GM23338 (cell line): ENCODE measurements around the gene EGR2.

ENCODE experiments used
- CREB1 ChIP-seq: fragments of 250-450 bp; sonication (Bioruptor Pico); IDR thresholded peaks from 2 replicates; pipeline ENCODE4 v1.5.0; 2020; ENCODE audit warnings: low read depth, mild to moderate bottlenecking, moderate library complexity
- EZH2 ChIP-seq: fragments of 200-600 bp; sonication (generic); IDR thresholded peaks from one replicate; pipeline ENCODE4 v1.8.0; 2017; ENCODE audit warnings: antibody characterized with exemption, mild to moderate bottlenecking, low read depth; ENCODE audit not compliant: unreplicated experiment
- EZH2phosphoT487 ChIP-seq: fragments of 200-600 bp; sonication (generic); IDR thresholded peaks from one replicate; pipeline ENCODE4 v1.8.1; 2018; ENCODE audit warnings: antibody characterized with exemption; ENCODE audit not compliant: unreplicated experiment
- JUNB ChIP-seq: IDR thresholded peaks from one replicate; pipeline ENCODE4 v1.6.1; 2016; ENCODE audit warnings: antibody characterized with exemption; ENCODE audit not compliant: unreplicated experiment
- NANOG ChIP-seq: IDR thresholded peaks from 2 replicates; pipeline ENCODE4 v1.6.1; 2016; ENCODE audit warnings: antibody characterized with exemption, borderline replicate concordance
- POLR2AphosphoS5 ChIP-seq: IDR thresholded peaks from 2 replicates; pipeline ENCODE4 v1.6.1; 2016; ENCODE audit warnings: antibody characterized with exemption, low read depth
- STAT1 ChIP-seq: IDR thresholded peaks from one replicate; pipeline ENCODE4 v1.6.1; 2016; ENCODE audit warnings: antibody characterized with exemption; ENCODE audit not compliant: unreplicated experiment
- ZNF114 ChIP-seq: fragments of 250-450 bp; sonication (Bioruptor Pico); IDR thresholded peaks from 2 replicates; pipeline ENCODE4 v1.5.0; 2020; ENCODE audit warnings: mild to moderate bottlenecking, moderate library complexity
- ZNF331 ChIP-seq: fragments of 250-450 bp; sonication (Bioruptor Pico); IDR thresholded peaks from 2 replicates; pipeline ENCODE4 v1.5.0; 2020; ENCODE audit warnings: low read depth, mild to moderate bottlenecking, moderate library complexity
- TF ChIP-seq, protein P1 (sequence below), 2 experiments: fragments of 200-600 bp in 1 of 2; sonication (generic) in 1 of 2; conservative IDR thresholded peaks; 2 replicates each; pipeline versions ENCODE4 v1.5.1 to v1.6.1; 2016 to 2017; ENCODE audit warnings: antibody characterized with exemption in 2 of 2, low read depth in 2 of 2, mild to moderate bottlenecking in 2 of 2, moderate library complexity in 1 of 2
- TF ChIP-seq, protein P2 (sequence below): IDR thresholded peaks from one replicate; pipeline ENCODE4 v1.6.1; 2018; ENCODE audit warnings: antibody characterized with exemption; ENCODE audit not compliant: unreplicated experiment
- TF ChIP-seq, protein P3 (sequence below): IDR thresholded peaks from 2 replicates; pipeline ENCODE4 v1.6.1; 2016; ENCODE audit warnings: antibody characterized with exemption
- TF ChIP-seq, protein P4 (sequence below): fragments of 250-450 bp; sonication (Bioruptor Pico); IDR thresholded peaks from 2 replicates; pipeline ENCODE4 v1.5.0; 2020; ENCODE audit warnings: mild to moderate bottlenecking, moderate library complexity

DNA sequence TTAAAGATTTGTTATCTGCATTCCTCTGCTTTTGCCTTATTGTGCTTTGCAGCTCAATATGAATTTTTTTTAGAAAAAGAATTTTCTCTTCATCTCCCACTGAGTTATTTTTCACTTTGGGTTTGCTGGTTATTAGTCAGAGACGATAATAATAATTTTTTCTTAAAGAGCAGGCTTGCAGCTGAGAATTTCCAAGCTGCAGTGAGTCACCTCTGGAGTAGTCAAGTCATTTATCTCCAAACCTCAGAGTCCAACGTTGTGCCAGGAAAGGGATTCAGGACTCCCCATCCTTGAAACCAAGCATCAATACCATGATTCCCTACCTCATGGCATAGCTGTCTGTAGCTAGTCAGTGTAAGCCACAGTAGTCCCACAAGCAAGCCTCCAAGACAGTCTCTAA is 15.2 kb upstream of the EGR2 start:
- TF ChIP-seq JUNB: no peak
- TF ChIP-seq, protein P1, sequence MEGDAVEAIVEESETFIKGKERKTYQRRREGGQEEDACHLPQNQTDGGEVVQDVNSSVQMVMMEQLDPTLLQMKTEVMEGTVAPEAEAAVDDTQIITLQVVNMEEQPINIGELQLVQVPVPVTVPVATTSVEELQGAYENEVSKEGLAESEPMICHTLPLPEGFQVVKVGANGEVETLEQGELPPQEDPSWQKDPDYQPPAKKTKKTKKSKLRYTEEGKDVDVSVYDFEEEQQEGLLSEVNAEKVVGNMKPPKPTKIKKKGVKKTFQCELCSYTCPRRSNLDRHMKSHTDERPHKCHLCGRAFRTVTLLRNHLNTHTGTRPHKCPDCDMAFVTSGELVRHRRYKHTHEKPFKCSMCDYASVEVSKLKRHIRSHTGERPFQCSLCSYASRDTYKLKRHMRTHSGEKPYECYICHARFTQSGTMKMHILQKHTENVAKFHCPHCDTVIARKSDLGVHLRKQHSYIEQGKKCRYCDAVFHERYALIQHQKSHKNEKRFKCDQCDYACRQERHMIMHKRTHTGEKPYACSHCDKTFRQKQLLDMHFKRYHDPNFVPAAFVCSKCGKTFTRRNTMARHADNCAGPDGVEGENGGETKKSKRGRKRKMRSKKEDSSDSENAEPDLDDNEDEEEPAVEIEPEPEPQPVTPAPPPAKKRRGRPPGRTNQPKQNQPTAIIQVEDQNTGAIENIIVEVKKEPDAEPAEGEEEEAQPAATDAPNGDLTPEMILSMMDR (conservative IDR thresholded peaks at IDR 0.05; ENCODE audit: low read depth in 2 of 2): no peak
- TF ChIP-seq, protein P2, sequence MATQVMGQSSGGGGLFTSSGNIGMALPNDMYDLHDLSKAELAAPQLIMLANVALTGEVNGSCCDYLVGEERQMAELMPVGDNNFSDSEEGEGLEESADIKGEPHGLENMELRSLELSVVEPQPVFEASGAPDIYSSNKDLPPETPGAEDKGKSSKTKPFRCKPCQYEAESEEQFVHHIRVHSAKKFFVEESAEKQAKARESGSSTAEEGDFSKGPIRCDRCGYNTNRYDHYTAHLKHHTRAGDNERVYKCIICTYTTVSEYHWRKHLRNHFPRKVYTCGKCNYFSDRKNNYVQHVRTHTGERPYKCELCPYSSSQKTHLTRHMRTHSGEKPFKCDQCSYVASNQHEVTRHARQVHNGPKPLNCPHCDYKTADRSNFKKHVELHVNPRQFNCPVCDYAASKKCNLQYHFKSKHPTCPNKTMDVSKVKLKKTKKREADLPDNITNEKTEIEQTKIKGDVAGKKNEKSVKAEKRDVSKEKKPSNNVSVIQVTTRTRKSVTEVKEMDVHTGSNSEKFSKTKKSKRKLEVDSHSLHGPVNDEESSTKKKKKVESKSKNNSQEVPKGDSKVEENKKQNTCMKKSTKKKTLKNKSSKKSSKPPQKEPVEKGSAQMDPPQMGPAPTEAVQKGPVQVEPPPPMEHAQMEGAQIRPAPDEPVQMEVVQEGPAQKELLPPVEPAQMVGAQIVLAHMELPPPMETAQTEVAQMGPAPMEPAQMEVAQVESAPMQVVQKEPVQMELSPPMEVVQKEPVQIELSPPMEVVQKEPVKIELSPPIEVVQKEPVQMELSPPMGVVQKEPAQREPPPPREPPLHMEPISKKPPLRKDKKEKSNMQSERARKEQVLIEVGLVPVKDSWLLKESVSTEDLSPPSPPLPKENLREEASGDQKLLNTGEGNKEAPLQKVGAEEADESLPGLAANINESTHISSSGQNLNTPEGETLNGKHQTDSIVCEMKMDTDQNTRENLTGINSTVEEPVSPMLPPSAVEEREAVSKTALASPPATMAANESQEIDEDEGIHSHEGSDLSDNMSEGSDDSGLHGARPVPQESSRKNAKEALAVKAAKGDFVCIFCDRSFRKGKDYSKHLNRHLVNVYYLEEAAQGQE: no peak
- no peak for TF ChIP-seq NANOG
- TF ChIP-seq EZH2: no peak
- no peak for TF ChIP-seq POLR2AphosphoS5
- TF ChIP-seq CREB1 (CRISPR knock-in tag): no peak
- TF ChIP-seq, protein P3, sequence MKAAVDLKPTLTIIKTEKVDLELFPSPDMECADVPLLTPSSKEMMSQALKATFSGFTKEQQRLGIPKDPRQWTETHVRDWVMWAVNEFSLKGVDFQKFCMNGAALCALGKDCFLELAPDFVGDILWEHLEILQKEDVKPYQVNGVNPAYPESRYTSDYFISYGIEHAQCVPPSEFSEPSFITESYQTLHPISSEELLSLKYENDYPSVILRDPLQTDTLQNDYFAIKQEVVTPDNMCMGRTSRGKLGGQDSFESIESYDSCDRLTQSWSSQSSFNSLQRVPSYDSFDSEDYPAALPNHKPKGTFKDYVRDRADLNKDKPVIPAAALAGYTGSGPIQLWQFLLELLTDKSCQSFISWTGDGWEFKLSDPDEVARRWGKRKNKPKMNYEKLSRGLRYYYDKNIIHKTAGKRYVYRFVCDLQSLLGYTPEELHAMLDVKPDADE: no peak
- no peak for TF ChIP-seq ZNF114 (CRISPR knock-in tag)
- TF ChIP-seq EZH2phosphoT487: no peak
- no peak for TF ChIP-seq ZNF331 (CRISPR knock-in tag)
- no peak for TF ChIP-seq STAT1
- TF ChIP-seq, protein P4, sequence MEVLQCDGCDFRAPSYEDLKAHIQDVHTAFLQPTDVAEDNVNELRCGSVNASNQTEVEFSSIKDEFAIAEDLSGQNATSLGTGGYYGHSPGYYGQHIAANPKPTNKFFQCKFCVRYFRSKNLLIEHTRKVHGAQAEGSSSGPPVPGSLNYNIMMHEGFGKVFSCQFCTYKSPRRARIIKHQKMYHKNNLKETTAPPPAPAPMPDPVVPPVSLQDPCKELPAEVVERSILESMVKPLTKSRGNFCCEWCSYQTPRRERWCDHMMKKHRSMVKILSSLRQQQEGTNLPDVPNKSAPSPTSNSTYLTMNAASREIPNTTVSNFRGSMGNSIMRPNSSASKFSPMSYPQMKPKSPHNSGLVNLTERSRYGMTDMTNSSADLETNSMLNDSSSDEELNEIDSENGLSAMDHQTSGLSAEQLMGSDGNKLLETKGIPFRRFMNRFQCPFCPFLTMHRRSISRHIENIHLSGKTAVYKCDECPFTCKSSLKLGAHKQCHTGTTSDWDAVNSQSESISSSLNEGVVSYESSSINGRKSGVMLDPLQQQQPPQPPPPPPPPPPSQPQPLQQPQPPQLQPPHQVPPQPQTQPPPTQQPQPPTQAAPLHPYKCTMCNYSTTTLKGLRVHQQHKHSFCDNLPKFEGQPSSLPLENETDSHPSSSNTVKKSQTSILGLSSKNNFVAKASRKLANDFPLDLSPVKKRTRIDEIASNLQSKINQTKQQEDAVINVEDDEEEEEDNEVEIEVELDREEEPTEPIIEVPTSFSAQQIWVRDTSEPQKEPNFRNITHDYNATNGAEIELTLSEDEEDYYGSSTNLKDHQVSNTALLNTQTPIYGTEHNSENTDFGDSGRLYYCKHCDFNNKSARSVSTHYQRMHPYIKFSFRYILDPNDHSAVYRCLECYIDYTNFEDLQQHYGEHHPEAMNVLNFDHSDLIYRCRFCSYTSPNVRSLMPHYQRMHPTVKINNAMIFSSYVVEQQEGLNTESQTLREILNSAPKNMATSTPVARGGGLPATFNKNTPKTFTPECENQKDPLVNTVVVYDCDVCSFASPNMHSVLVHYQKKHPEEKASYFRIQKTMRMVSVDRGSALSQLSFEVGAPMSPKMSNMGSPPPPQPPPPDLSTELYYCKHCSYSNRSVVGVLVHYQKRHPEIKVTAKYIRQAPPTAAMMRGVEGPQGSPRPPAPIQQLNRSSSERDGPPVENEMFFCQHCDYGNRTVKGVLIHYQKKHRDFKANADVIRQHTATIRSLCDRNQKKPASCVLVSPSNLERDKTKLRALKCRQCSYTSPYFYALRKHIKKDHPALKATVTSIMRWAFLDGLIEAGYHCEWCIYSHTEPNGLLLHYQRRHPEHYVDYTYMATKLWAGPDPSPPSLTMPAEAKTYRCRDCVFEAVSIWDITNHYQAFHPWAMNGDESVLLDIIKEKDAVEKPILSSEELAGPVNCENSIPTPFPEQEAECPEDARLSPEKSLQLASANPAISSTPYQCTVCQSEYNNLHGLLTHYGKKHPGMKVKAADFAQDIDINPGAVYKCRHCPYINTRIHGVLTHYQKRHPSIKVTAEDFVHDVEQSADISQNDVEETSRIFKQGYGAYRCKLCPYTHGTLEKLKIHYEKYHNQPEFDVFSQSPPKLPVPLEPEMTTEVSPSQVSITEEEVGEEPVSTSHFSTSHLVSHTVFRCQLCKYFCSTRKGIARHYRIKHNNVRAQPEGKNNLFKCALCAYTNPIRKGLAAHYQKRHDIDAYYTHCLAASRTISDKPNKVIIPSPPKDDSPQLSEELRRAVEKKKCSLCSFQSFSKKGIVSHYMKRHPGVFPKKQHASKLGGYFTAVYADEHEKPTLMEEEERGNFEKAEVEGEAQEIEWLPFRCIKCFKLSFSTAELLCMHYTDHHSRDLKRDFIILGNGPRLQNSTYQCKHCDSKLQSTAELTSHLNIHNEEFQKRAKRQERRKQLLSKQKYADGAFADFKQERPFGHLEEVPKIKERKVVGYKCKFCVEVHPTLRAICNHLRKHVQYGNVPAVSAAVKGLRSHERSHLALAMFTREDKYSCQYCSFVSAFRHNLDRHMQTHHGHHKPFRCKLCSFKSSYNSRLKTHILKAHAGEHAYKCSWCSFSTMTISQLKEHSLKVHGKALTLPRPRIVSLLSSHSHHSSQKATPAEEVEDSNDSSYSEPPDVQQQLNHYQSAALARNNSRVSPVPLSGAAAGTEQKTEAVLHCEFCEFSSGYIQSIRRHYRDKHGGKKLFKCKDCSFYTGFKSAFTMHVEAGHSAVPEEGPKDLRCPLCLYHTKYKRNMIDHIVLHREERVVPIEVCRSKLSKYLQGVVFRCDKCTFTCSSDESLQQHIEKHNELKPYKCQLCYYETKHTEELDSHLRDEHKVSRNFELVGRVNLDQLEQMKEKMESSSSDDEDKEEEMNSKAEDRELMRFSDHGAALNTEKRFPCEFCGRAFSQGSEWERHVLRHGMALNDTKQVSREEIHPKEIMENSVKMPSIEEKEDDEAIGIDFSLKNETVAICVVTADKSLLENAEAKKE (CRISPR knock-in tag): no peak
